Ascending aorta (tissue), 2 donors: ENCODE data around the gene EIPR1. TPM values are rescaled to one million over a fixed set of nuclear protein-coding genes. Genes with fewer than 3 reads are reported as not detected.
A peak's percentile ranks its signal among the peaks of the same experiment; 100 is the strongest.

ENCODE experiments used
- DNase-seq, 2 donors: peaks; one replicate each; pipeline ENCODE4 v3.0.0-alpha.2; 2019; ENCODE audit warnings: low spot score in 2 of 2
- H3K27ac ChIP-seq, 2 donors: fragments of 200-600 bp; sonication (generic); one replicate each; pipeline ENCODE4 v1.5.1; 2016 to 2017; ENCODE audit warnings: mild to moderate bottlenecking in 1 of 2
- H3K27me3 ChIP-seq: fragments of 200-600 bp; sonication (generic); one replicate; pipeline ENCODE4 v1.5.1; 2017
- H3K36me3 ChIP-seq, 2 donors: fragments of 200-600 bp; sonication (generic); one replicate each; pipeline ENCODE4 v1.5.1; 2016
- H3K4me1 ChIP-seq, 2 donors: fragments of 200-600 bp; sonication (generic); one replicate each; pipeline ENCODE4 v1.5.1; 2016 to 2017; ENCODE audit warnings: mild to moderate bottlenecking in 1 of 2
- H3K4me3 ChIP-seq, 2 donors: fragments of 200-600 bp; sonication (generic); one replicate each; pipeline ENCODE4 v1.5.1; 2016 to 2017; ENCODE audit warnings: mild to moderate bottlenecking in 1 of 2
- H3K9me3 ChIP-seq, 2 donors: fragments of 200-600 bp; sonication (generic); one replicate each; pipeline ENCODE4 v1.5.1; 2016
- intact Hi-C: fragments of 100-400 bp; cut with DNase I; formaldehyde crosslinking; loops from one replicate; pipeline ENCODE4 v1.15.1; 2023
- total RNA-seq: library from RNA; depleted of rRNA; stranded (reverse); fragments of >200 nt; gene quantifications from one replicate; pipeline ENCODE4 v1.1.0, GENCODE V29; 2016
- TF ChIP-seq, protein P1 (sequence below), 3 experiments: fragments of 200-600 bp in 2 of 3; fragments of 450-650 bp in 1 of 3; sonication (generic) in 2 of 3; IDR thresholded peaks; one replicate each; pipeline ENCODE4 v1.5.1; 2016 to 2019; ENCODE audit warnings: antibody characterized with exemption in 3 of 3, mild to moderate bottlenecking in 1 of 3, moderate library complexity in 1 of 3

EIPR1 gene
- total RNA-seq, 1 donor from 2014 or later: 14.5 TPM

- H3K4me1 ChIP-seq: no peaks in the 10 kb centered on the region
- no peak for DNase-seq
- intact Hi-C loops: no loop called here
Measured at GRCh38 chr2:3171564-3172264, 205.9 kb downstream of the EIPR1 start.

DNA sequence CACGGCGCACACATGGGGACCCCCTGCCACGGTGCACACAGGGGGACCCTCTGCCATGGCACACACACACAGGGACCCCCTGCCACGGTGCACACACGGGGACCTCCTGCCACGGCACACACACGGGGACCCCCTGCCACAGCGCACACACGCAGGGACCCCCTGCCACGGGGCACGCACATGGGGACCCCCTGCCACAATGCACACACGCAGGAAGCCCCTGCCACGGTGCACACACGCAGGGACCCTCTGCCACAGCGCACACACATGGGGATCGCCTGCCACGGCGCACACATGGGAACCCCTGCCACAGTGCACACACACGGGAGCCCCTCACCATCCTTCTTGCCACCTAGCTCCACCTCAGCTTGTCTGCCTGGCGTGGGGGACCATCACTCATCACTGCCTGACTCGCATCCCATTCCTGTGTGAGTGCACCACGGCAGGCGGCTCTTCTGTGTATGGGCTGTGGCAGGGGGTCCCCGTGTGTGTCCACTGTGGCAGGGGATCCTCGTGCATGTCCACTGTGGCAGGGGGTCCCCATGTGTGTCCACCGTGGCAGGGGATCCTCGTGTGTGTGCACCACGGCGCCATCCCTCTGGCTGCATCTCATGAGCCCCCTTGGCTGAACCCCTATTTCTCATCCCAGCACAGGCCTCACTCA is 206.7 kb downstream of the EIPR1 start:
- no peak overlapping the region for H3K4me3 ChIP-seq
- no peaks in the 10 kb centered on the region for H3K9me3 ChIP-seq
- no peak overlapping the region for H3K27ac ChIP-seq
- intact Hi-C loops: no loop called here
- DNase-seq: no peak
- TF ChIP-seq, protein P1, sequence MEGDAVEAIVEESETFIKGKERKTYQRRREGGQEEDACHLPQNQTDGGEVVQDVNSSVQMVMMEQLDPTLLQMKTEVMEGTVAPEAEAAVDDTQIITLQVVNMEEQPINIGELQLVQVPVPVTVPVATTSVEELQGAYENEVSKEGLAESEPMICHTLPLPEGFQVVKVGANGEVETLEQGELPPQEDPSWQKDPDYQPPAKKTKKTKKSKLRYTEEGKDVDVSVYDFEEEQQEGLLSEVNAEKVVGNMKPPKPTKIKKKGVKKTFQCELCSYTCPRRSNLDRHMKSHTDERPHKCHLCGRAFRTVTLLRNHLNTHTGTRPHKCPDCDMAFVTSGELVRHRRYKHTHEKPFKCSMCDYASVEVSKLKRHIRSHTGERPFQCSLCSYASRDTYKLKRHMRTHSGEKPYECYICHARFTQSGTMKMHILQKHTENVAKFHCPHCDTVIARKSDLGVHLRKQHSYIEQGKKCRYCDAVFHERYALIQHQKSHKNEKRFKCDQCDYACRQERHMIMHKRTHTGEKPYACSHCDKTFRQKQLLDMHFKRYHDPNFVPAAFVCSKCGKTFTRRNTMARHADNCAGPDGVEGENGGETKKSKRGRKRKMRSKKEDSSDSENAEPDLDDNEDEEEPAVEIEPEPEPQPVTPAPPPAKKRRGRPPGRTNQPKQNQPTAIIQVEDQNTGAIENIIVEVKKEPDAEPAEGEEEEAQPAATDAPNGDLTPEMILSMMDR (IDR thresholded peaks at IDR 0.05): no peak
- H3K27me3 ChIP-seq: no peaks in the 10 kb centered on the region
- H3K36me3 ChIP-seq: no peaks in the 10 kb centered on the region
- no peaks in the 10 kb centered on the region for H3K4me1 ChIP-seq

More at GRCh38 chr2:3171564-3172264, 205.9 kb downstream of the EIPR1 start:
- no peaks in the 10 kb centered on the region for H3K27me3 ChIP-seq
- no peak overlapping the region for H3K27ac ChIP-seq
- TF ChIP-seq, protein P1 (IDR thresholded peaks at IDR 0.05): no peak
- no peak overlapping the region for H3K4me3 ChIP-seq
- no peaks in the 10 kb centered on the region for H3K9me3 ChIP-seq
- no peaks in the 10 kb centered on the region for H3K36me3 ChIP-seq

GRCh38 chr2:3169106-3169870 is 208.3 kb downstream of the EIPR1 start:
- H3K4me3 ChIP-seq: no peak overlapping the region
- intact Hi-C loops: no loop called here
- DNase-seq: no peak
- H3K27me3 ChIP-seq: no peaks in the 10 kb centered on the region
- no peaks in the 10 kb centered on the region for H3K36me3 ChIP-seq
- no peak overlapping the region for H3K27ac ChIP-seq
- no peaks in the 10 kb centered on the region for H3K9me3 ChIP-seq
- TF ChIP-seq, protein P1 (IDR thresholded peaks at IDR 0.05): no peak
- H3K4me1 ChIP-seq: no peaks in the 10 kb centered on the region

DNA sequence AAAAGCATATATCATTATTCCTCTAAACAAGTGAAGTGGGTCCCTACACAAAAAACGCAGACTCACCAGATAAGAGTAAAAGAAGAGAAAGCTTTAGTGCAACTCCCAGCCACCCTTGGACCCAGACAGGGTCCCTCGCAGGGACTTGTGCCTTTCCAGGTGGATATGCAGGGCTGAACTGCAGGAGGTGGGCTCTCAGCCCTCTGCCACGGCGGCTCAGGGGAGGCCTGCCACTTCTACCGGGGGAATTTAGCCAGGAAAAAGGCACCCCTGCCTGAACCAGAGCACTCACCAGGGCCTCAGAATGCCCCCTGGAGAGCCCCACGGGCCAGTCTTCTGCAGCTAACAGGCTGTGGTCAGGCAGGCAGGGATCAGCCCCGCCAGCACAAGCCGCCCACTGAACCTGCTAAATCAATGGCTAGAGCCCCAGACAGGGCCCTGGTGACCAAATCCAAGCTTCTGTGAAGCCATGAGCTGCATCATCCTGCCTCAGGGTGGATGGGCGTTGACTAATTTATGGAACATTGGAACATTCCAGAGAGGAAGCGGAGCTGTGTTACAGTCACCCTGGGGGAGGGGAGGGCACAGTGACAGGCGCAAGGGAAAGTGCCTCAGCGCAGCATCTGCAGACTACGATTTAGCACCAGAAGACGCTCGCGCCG is 209.3 kb downstream of the EIPR1 start:
- TF ChIP-seq, protein P1 (IDR thresholded peaks at IDR 0.05): no peak
- H3K36me3 ChIP-seq: no peaks in the 10 kb centered on the region
- peaks cover 0 to 5% of the 10 kb centered on the region in 2 donors for H3K9me3 ChIP-seq
- DNase-seq: peak in 1 of 2 donors; percentile 28
- H3K4me3 ChIP-seq: no peak overlapping the region
- H3K4me1 ChIP-seq: no peaks in the 10 kb centered on the region
- intact Hi-C loops: no loop called here
- no peaks in the 10 kb centered on the region for H3K27me3 ChIP-seq
- no peak overlapping the region for H3K27ac ChIP-seq

- Histone ChIP-seq H3K27ac (no peak overlapping the region), H3K9me3 (peaks cover 0 to 16% of the 10 kb centered on the region in 2 donors), H3K4me1 (no peaks in the 10 kb centered on the region), H3K36me3 (peaks cover 2 to 4% of the 10 kb centered on the region in 2 donors), H3K4me3 (no peak overlapping the region), H3K27me3 (no peaks in the 10 kb centered on the region)
- TF ChIP-seq, protein P1 (IDR thresholded peaks at IDR 0.05): no peak
- intact Hi-C loops: no loop called here
- no peak for DNase-seq
Measured at GRCh38 chr2:3163401-3163800, 214.2 kb downstream of the EIPR1 start.
